HG03066 (cell line): ENCODE data around the gene INTS4.
"Not testable (repeated sequence)": the region's sequence is repeated elsewhere in the genome, so short reads cannot be mapped to it uniquely, and the experiment has no call there.

ENCODE experiments used
- ATAC-seq: cut with Tn5 transposase; IDR thresholded peaks from one replicate; pipeline ENCODE4 v1.9.1; 2021; ENCODE audit warnings: low read depth; ENCODE audit not compliant: unreplicated experiment

INTS4 gene, protein sequence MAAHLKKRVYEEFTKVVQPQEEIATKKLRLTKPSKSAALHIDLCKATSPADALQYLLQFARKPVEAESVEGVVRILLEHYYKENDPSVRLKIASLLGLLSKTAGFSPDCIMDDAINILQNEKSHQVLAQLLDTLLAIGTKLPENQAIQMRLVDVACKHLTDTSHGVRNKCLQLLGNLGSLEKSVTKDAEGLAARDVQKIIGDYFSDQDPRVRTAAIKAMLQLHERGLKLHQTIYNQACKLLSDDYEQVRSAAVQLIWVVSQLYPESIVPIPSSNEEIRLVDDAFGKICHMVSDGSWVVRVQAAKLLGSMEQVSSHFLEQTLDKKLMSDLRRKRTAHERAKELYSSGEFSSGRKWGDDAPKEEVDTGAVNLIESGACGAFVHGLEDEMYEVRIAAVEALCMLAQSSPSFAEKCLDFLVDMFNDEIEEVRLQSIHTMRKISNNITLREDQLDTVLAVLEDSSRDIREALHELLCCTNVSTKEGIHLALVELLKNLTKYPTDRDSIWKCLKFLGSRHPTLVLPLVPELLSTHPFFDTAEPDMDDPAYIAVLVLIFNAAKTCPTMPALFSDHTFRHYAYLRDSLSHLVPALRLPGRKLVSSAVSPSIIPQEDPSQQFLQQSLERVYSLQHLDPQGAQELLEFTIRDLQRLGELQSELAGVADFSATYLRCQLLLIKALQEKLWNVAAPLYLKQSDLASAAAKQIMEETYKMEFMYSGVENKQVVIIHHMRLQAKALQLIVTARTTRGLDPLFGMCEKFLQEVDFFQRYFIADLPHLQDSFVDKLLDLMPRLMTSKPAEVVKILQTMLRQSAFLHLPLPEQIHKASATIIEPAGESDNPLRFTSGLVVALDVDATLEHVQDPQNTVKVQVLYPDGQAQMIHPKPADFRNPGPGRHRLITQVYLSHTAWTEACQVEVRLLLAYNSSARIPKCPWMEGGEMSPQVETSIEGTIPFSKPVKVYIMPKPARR

GRCh38 chr11:77994434-77995362, at the start of gene INTS4:
INTS4 (minus strand) TSS chr11:77994668; CDS start chr11:77994643, 25 bp downstream.
- peak; percentile 98 for ATAC-seq

DNA sequence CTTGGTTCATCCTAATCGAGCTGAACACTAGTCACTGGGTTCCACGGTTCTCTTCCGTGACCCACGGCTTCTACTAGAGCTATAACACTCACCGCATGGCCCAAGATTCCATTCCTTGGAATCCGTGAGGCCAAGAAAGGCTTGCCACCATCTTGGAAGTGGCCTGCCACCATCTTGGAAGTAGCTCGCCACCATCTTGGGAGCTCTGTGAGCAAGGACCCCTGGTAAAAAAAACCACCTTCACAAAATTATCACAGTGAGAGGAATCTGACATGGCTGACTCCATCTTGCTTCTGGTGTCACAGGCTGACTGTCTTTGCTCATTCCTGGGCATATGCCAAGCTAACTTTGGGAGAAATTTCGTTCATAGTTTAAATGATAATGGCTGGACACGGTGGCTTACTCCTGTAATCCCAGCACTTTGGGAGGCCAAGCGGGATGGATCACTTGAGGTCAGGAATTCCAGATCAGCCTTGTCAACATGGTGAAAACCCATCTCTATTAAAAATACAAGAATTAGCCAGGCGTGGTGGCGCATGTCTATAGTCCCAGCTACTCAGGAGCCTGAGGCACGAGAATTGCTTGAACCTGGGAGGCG, 47.5 kb upstream of the INTS4 start:
- ATAC-seq, result no peak

DNA sequence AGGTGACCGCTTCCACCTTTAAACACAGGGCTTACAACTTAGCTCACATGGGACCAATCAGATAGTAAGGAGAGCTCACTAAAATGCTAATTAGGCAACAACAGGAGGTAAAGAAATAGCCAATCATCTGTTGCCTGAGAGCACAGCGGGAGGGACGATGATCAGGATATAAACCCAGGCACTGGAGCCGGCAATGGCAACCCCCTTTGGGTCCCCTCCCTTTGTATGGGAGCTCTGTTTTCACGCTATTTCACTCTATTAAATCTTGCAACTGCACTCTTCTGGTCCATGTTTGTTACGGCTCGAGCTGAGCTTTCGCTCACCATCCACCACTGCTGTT, 46.9 kb upstream of the INTS4 start:
- ATAC-seq, result not testable (repeated sequence)

DNA sequence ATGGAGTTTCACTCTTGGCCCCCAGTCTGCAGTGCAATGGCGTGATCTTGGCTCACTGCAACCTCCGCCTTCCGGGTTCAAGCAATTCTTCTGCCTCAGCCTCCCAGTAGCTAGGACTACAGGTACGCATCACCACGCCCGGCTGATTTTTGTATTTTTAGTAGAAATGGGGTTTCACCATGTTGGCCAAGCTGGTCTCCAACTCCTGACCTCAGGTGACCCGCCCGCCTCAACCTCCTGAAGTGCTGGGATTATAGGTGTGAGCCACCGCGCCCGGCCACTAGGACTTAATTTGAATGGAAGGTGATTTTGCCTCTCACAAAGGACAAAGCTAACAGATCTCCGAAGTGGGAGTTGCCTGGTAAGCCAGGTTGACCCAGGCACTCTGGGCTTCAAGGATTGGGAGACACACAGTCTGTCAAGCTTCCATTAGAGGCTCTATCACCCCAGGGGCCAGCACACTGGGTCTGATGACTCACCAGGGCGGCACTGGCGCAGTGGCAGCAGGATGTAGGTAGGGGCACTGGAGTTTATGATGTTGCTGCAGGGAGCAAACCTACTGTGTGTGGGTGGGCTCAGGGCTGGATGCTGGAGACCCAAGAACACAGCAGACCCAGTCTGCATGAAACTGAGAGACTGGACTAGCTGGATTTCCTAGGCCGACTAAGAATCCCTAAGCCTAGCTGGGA, 46.4 kb upstream of the INTS4 start:
- ATAC-seq, result no peak

DNA sequence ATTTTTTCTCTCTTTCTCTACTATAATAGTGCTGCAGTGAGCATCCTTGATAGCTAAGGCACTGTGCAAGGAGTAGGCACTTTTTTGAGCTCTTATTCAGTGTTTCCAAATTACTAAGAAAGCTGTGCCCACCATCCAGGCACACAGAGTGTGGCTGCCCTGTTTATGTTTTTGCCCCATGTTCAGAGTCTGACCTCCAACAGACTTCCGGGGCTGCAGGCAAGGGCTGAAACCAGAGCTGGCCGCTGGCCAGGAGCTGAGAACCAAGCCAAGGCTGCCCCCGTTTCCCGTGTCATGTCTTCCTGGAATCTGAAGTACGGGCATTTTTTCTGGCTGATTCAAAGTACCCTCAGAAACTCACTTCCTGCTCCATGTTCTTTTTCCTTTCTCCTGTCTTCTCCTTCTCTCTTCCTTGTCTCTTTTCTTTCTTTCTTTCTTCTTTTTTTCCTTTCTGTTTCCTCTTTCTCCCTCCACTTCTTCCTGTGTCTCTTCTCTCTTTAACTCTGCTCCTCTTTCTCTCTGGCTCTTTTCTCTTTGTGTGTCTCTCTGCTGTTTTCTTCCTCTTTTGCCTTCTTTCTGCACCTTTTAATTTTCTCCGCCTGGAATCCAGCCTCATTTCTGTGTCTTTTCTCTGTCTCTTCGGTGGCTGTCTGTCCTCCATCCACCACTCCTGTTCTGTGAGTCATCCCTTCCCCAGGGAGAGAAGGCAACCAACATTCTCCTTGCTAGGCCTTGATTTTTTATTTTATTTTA, 45.6 kb upstream of the INTS4 start:
- peak; percentile 80 for ATAC-seq

DNA sequence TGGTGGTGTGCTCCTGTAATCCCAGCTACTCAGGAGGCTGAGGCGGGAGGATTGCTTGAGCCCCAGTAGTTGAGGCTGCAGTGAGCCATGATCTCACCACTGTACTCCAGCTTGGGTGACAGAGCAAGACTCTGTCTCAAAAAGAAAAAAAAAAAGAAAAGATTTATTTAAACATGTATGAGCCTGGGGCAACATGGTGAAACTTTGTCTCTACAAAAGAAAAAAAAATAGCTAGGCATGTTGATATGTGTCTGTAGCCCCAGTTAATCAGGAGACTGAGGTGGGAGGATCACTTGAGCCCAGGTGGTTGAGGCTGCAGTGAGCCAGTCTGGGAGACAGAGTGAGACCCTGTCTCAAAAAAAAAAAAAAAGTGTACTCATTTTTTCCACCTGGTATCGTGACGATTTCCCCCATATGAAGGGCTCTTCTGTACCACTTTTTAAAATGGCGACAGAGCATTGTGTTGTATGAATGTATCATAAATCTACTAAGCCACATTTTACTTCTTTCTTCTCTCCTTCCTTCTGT, 45.0 kb upstream of the INTS4 start:
- ATAC-seq, result peak; percentile 9

DNA sequence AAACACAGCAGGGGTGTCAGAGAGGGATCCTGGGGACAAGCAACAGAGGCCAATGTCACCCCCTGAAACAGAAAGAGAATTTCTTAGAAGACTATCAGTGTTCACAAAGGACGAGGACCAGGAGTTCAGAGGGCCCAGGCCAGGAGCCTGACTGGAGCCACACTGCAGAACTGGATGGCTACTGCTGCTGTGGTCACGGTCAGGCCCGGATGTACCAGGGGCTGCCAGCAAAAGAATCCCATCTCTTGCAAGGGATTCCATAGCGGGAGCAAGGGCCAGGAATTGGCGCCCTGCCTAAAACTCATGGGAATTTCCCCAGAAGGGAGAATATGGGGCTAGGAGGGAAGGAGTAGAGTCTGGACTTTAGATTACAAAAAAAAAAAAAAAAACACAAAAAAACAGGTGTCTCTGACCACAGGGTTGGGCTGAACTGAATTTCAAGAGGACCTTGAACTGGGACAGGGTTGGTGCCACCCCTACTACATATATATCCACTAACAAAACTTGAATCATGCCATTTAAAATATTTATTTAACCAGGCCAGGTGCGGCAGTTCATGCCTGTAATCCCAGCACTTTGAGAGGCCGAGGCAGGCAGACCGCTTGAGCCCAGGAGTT, 44.3 kb upstream of the INTS4 start:
- ATAC-seq, result no peak

GRCh38 chr11:78037825-78038620, 43.6 kb upstream of the INTS4 start:
- ATAC-seq, result no peak

DNA sequence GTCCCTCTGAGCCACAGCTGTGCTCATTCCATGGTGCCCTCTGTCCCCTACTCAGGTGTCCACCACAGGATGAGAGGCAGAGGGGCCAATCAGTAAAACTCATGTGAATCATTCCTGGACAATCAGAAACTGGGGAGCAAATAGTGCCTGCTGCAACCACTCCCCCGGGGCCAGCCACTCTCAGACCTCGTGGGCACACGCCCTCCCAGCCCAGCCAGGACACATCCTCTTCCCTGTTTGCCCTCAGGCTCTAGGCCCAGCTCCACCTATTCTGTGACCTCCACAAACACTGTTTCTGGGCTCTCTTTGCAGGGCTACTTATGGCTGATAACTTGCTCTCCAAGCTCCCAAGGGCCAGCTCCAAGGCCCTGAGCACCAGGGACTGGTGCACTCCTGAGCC, 42.6 kb upstream of the INTS4 start:
- ATAC-seq, result no peak

GRCh38 chr11:78036313-78036712, 41.8 kb upstream of the INTS4 start:
- ATAC-seq, result no peak

GRCh38 chr11:78034623-78035022, 40.2 kb upstream of the INTS4 start:
- no peak for ATAC-seq

- no peak for ATAC-seq
Observed at GRCh38 chr11:78033040-78033439, 38.6 kb upstream of the INTS4 start.

GRCh38 chr11:78032090-78032489, 37.6 kb upstream of the INTS4 start:
- no peak for ATAC-seq

DNA sequence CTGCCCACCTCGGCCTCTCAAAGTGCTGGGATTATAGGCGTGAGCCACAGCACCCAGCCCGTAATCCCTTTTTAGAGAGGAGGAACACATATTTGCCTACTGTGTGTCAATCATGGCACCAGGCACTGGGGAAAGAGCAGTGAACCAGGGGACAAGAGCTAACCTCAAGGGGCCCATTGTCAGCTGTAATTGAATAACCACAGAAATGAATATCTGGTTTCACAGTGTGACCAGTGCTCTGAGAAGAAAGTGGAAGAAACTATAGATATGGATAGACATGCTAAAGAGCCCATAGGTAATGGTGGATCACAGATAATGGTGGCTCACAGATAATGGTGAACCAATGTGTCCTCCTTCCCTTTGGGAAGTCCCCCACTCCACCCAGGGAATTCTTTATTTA, 37.2 kb upstream of the INTS4 start:
- ATAC-seq, result peak; percentile 84

- ATAC-seq, result no peak
Observed at GRCh38 chr11:78030429-78031325, 36.2 kb upstream of the INTS4 start.

DNA sequence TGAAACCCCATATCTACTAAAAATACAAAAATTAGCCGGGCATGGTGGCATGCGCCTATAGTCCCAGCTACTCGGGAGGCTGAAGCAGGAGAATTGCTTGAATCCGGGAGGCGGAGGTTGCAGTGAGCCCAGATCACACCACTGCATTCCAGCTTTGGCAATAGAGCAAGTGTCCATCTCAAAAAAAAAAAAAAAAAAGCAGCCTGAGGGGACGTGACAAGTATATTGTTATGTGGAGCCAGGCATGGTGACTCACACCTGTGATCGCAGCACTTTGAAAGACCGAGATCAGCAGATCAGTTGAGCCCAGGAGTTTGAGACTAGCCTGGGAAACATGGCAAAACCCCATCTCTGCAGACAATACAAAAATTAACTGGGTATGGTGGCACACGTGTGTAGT, 34.0 kb upstream of the INTS4 start:
- ATAC-seq, result not testable (repeated sequence)
